ENCODE results near the gene SIRT4.
"Not testable (repeated sequence)": the region's sequence is repeated elsewhere in the genome, so short reads cannot be mapped to it uniquely, and the experiment has no call there.

Gene SIRT4

GRCh38 chr12:120336392-120336791 is 34.3 kb downstream of the SIRT4 start:
- DNase-seq = not testable (repeated sequence)

GRCh38 chr12:120337730-120338129 is 35.6 kb downstream of the SIRT4 start:
- no peak for DNase-seq

GRCh38 chr12:120339256-120339655 is 37.1 kb downstream of the SIRT4 start:
- no peak for DNase-seq

GRCh38 chr12:120342175-120343038 is 40.3 kb downstream of the SIRT4 start:
- DNase-seq = no peak

GRCh38 chr12:120343039-120343537 is 41.0 kb downstream of the SIRT4 start:
- no peak for DNase-seq

GRCh38 chr12:120343692-120344091 is 41.6 kb downstream of the SIRT4 start:
- DNase-seq = no peak

GRCh38 chr12:120346031-120346430 is 43.9 kb downstream of the SIRT4 start:
- no peak for DNase-seq

GRCh38 chr12:120346681-120347080 is 44.6 kb downstream of the SIRT4 start:
- no peak for DNase-seq

GRCh38 chr12:120347766-120348165 is 45.6 kb downstream of the SIRT4 start:
- no peak for DNase-seq

GRCh38 chr12:120350576-120351350 is 48.6 kb downstream of the SIRT4 start:
- no peak for DNase-seq

- DNase-seq = no peak
These were observed 50.0 kb downstream of the SIRT4 start for GRCh38 chr12:120352117-120352516.

GRCh38 chr12:120353136-120353535 is 51.0 kb downstream of the SIRT4 start:
- DNase-seq = no peak

GRCh38 chr12:120353556-120354317 is 51.6 kb downstream of the SIRT4 start:
- DNase-seq = no peak

- DNase-seq = peak; percentile 67
These were observed 54.5 kb downstream of the SIRT4 start for GRCh38 chr12:120356567-120357030.

- DNase-seq = no peak
These were observed 55.0 kb downstream of the SIRT4 start for GRCh38 chr12:120357104-120357503.

GRCh38 chr12:120358412-120359100 is 56.4 kb downstream of the SIRT4 start:
- DNase-seq = no peak

- no peak for DNase-seq
These were observed 57.0 kb downstream of the SIRT4 start for GRCh38 chr12:120359128-120359527.

- peak; percentile 7 for DNase-seq
These were observed 59.5 kb downstream of the SIRT4 start for GRCh38 chr12:120361506-120362208.
